K562 (cell line): ENCODE measurements around the gene ZNF582. TPM values are rescaled to one million over a fixed set of nuclear protein-coding genes. Genes with fewer than 3 reads are reported as not detected.
A peak's percentile ranks its signal among the peaks of the same experiment; 100 is the strongest.

Experiments used
- ATAC-seq: fragments of 200-7000 bp; cut with Tn5 transposase; 3 replicates; pipeline ENCODE4 v1.9.1; 2020; ENCODE audit warnings: moderate library complexity
- BruUV-seq: library from RNA; stranded (reverse); fragments of 400-500 nt; replicated peaks from 2 replicates; lab custom pipeline; 2021; lab: Mats Ljungman, UMichigan
- CTCF ChIA-PET: fragments of 300-600 bp; formaldehyde crosslinking; extraction: SDS; loops from one replicate; lab custom pipeline; 2021; ENCODE audit warnings: low intra/inter-chr PET ratio; lab: Yijun Ruan, JAX
- POLR2A ChIA-PET: fragments of 300-600, 350-650 bp; sonication (Branson Sonifier 250); formaldehyde crosslinking; extraction: SDS; loops from one replicate; lab custom pipeline; 2021; ENCODE audit warnings: antibody characterized with exemption, inconsistent platforms; lab: Yijun Ruan, JAX
- DNase-seq, 4 experiments: peaks; one replicate each; pipeline versions ENCODE4 v3.0.0 to v3.0.0-alpha.2; 2011 to 2018; ENCODE audit warnings: low spot score in 3 of 4, mixed read lengths in 3 of 4; ENCODE audit errors: extremely low read depth in 1 of 4
- FAIRE-seq: peaks from 2 replicates; lab custom pipeline; 2011; peaks lifted over from hg19 to GRCh38; lab: Jason Lieb, UNC
- H2AFZ ChIP-seq: 2 replicates; pipeline ENCODE4 v1.6.0; 2011; ENCODE audit warnings: low read depth, low read length, control low read depth, inconsistent platforms
- H3K27ac ChIP-seq: fragments of 200-600 bp; 3 replicates; pipeline ENCODE4 v1.8.0; 2011; ENCODE audit warnings: low read depth, mild to moderate bottlenecking, control low read depth, inconsistent platforms, low read length, moderate library complexity, mixed read lengths; ENCODE audit errors: extremely low read depth
- H3K27me3 ChIP-seq, 2 experiments: fragments of 300-600 bp in 1 of 2; 2 replicates in 1 of 2; 3 replicates in 1 of 2; pipeline versions ENCODE4 v1.6.0 to v1.8.0; 2011; ENCODE audit warnings: inconsistent platforms in 2 of 2, low read length in 2 of 2, mild to moderate bottlenecking in 1 of 2, mixed read lengths in 1 of 2, moderate library complexity in 1 of 2; ENCODE audit not compliant: control insufficient read depth in 2 of 2, insufficient read depth in 2 of 2
- H3K36me3 ChIP-seq: fragments of 300-600 bp; 3 replicates; pipeline ENCODE4 v1.8.0; 2011; ENCODE audit warnings: mild to moderate bottlenecking, low read length, inconsistent platforms; ENCODE audit not compliant: control insufficient read depth, insufficient read depth
- H3K4me1 ChIP-seq, 2 experiments: fragments of 200-600 bp in 1 of 2; replicated peaks in 1 of 2; 2 replicates in 1 of 2; 3 replicates in 1 of 2; pipeline versions ENCODE4 v1.5.1 to v1.8.0; 2011; ENCODE audit warnings: inconsistent platforms in 2 of 2, low read length in 2 of 2, mild to moderate bottlenecking in 1 of 2, mixed read lengths in 1 of 2, moderate library complexity in 1 of 2; ENCODE audit not compliant: control insufficient read depth in 2 of 2, insufficient read depth in 2 of 2
- H3K4me2 ChIP-seq: 2 replicates; pipeline ENCODE4 v1.6.1; 2011; ENCODE audit warnings: low read length, control low read depth, inconsistent platforms, mixed read lengths; ENCODE audit not compliant: insufficient read depth
- H3K4me3 ChIP-seq: fragments of 200-600 bp; sonication (generic), shearing (Covaris generic); 2 replicates; pipeline ENCODE4 v1.5.1; 2016; ENCODE audit warnings: control low read depth, inconsistent platforms
- H3K79me2 ChIP-seq: fragments of 200-600 bp; 3 replicates; pipeline ENCODE4 v1.8.0; 2011; ENCODE audit warnings: low read length, inconsistent platforms; ENCODE audit not compliant: control insufficient read depth, insufficient read depth
- H3K9ac ChIP-seq, 2 experiments: 2 replicates each; pipeline versions ENCODE4 v1.6.0 to v1.6.1; 2011; ENCODE audit warnings: low read depth in 2 of 2, low read length in 2 of 2, control low read depth in 1 of 2, inconsistent platforms in 1 of 2, mild to moderate bottlenecking in 1 of 2, mixed read lengths in 1 of 2; ENCODE audit not compliant: insufficient read depth in 1 of 2
- H3K9me1 ChIP-seq: one replicate; pipeline ENCODE4 v1.6.0; 2011; ENCODE audit warnings: inconsistent platforms, mild to moderate bottlenecking, low read length, moderate library complexity; ENCODE audit not compliant: control insufficient read depth, insufficient read depth
- H3K9me3 ChIP-seq: replicated peaks from 2 replicates; pipeline ENCODE4 v1.5.1; 2011; ENCODE audit warnings: low read depth, low read length, inconsistent platforms; ENCODE audit not compliant: control insufficient read depth, insufficient read depth
- H4K20me1 ChIP-seq: replicated peaks from 2 replicates; pipeline ENCODE4 v1.6.1; 2011; ENCODE audit warnings: low read length, inconsistent platforms, mixed read lengths; ENCODE audit not compliant: control insufficient read depth, insufficient read depth
- ADNP ChIP-seq: fragments of 200-800 bp; sonication (Bioruptor generic); IDR thresholded peaks from 2 replicates; pipeline ENCODE4 v1.6.1; 2016; ENCODE audit warnings: missing genetic modification characterization, missing compliant biosample characterization
- BRCA1 ChIP-seq, 2 experiments: fragments of 450-650 bp in 1 of 2; sonication (generic) in 1 of 2; formaldehyde crosslinking in 1 of 2; IDR thresholded peaks; 2 replicates each; pipeline versions ENCODE4 v1.5.0 to v1.6.1; 2017 to 2020; ENCODE audit warnings: mild to moderate bottlenecking in 1 of 2, missing genetic modification reagents in 1 of 2
- CBFA2T3 ChIP-seq: fragments of 450-650 bp; IDR thresholded peaks from 2 replicates; pipeline ENCODE4 v1.6.1; 2017
- CC2D1A ChIP-seq: fragments of 450-650 bp; IDR thresholded peaks from 2 replicates; pipeline ENCODE4 v1.6.1; 2017; ENCODE audit warnings: mild to moderate bottlenecking
- KLF16 ChIP-seq: IDR thresholded peaks from 2 replicates; pipeline ENCODE4 v1.6.1; 2016; ENCODE audit warnings: antibody characterized with exemption
- PATZ1 ChIP-seq: fragments of 250-450 bp; sonication (Bioruptor Pico); IDR thresholded peaks from 2 replicates; pipeline ENCODE4 v1.5.0; 2020; ENCODE audit warnings: mild to moderate bottlenecking, borderline replicate concordance
- RAD21 ChIP-seq, 2 experiments: fragments of 250-450 bp in 1 of 2; fragments of 450-650 bp in 1 of 2; sonication (Bioruptor Pico) in 1 of 2; formaldehyde crosslinking in 1 of 2; IDR thresholded peaks in 1 of 2; conservative IDR thresholded peaks in 1 of 2; 2 replicates each; pipeline versions ENCODE4 v1.4.0 to v1.8.0; 2020 to 2022; ENCODE audit warnings: mild to moderate bottlenecking in 2 of 2, moderate library complexity in 1 of 2
- ZEB2 ChIP-seq: fragments of 450-650 bp; IDR thresholded peaks from 2 replicates; pipeline ENCODE4 v1.6.1; 2016
- WGBS: fragments of 100-300 bp; shearing (Covaris generic); methylation state at CpG from one replicate; pipeline ENCODE4 v1.1.6; 2016; ENCODE audit warnings: low coverage, mixed read lengths; ENCODE audit not compliant: insufficient coverage; ENCODE audit errors: missing lambda C conversion rate; 5-methylcytosine and 5-hydroxymethylcytosine counted together
- in situ Hi-C: fragments of 300-500 bp; cut with MboI; formaldehyde crosslinking; loops from 4 replicates; pipeline ENCODE4 v1.15.0; 2018; ENCODE audit warnings: inconsistent platforms, mixed read lengths
- intact Hi-C: fragments of 100-400 bp; cut with micrococcal nuclease; formaldehyde crosslinking; loops from 2 replicates; pipeline ENCODE4 v1.14.2; 2022
- polyA plus RNA-seq, 8 experiments: library from polyadenylated mRNA; depleted of rRNA in 4 of 8; stranded (reverse) in 5 of 8; unstranded in 3 of 8; fragments of >200 nt; fragmentation: Nextera tagmentation in 2 of 8; fragmentation: Illumina TruSeq in 1 of 8; extraction: Ambion mirVana in 2 of 8; extraction: Trizol in 1 of 8; gene quantifications; 2 replicates each; pipeline versions ENCODE4 v1.2.1 to v1.2.3, GENCODE V29; 2011 to 2014; ENCODE audit warnings: inconsistent platforms in 1 of 8, missing spikeins in 1 of 8
- total RNA-seq, 7 experiments: library from RNA; depleted of rRNA in 6 of 7; stranded (reverse); fragments of >200 nt in 6 of 7; fragmentation: Illumina TruSeq in 2 of 7; extraction: Trizol in 2 of 7; gene quantifications; 2 replicates each; pipeline versions ENCODE4 v1.2.1 to v1.2.3, GENCODE V29; 2011 to 2021; ENCODE audit warnings: low replicate concordance in 1 of 7
- TF ChIP-seq, protein P1 (sequence below): fragments of 450-650 bp; IDR thresholded peaks from 2 replicates; pipeline ENCODE4 v1.6.1; 2016; ENCODE audit warnings: mild to moderate bottlenecking
- TF ChIP-seq, protein P2 (sequence below): fragments of 250-450 bp; sonication (Bioruptor Pico); IDR thresholded peaks from 2 replicates; pipeline ENCODE4 v1.8.0; 2022; ENCODE audit warnings: inconsistent platforms
- TF ChIP-seq, protein P3 (sequence below): fragments of 250-450 bp; sonication (Bioruptor Pico); IDR thresholded peaks from 2 replicates; pipeline ENCODE4 v1.4.0; 2020; ENCODE audit warnings: mild to moderate bottlenecking

The ZNF582 gene
- total and polyA plus RNA-seq, 9 of the 15 experiments (the other 6 are each of a cell fraction or from before 2014, with no cell fraction given) = 0.72 to 3.3 (median 1.6) TPM

DNA sequence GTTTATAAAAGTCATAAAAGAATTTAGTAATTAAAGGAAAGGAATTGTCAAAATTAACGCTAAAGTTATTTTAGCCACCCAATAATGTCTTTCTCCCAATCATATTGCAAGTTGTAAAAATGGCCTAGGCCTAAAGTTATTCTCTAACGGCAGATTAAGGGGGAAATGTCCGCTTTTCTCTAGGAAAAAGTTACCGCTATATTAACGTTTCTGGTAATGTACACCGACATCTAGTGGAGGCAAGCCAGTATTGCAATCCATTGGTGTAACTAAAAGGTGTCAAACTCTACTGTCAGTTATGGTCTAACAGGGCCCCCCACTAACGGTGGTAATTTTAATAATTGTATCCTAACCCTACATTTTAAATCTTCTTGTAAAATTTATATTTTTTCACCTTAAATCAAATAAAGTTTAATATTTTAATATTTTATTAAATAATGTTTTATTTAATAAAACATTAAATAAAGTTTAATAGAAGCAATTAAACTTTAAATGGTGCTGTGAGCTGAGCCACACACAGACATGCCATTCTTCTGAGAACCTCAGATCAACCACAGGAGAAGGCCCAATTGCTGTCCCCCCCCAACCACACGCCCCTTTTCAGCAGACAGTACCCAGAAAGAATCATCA, 42.8 kb downstream of the ZNF582 start:
- no TSS peak for BruUV-seq
- H4K20me1 ChIP-seq = no peaks in the 10 kb centered on the region
- peak; percentile 80 for FAIRE-seq
- in situ Hi-C loops (no loop called here), intact Hi-C loops (loop anchor here (1.0 to 5.0 kb wide), 3 partner anchors 38 to 273 kb away; partner anchors contain the start of gene ZSCAN5A)
- peaks cover 5% of the 10 kb centered on the region; the same call in 1 of the 2 replicates for H3K9me3 ChIP-seq
- no peak overlapping the region for H3K4me2 ChIP-seq
- no peak overlapping the region for H3K27ac ChIP-seq
- H2AFZ ChIP-seq = peak overlapping the region; percentile 60; the same call in 1 of the 2 replicates
- no peaks in the 10 kb centered on the region for H3K9me1 ChIP-seq
- H3K36me3 ChIP-seq = no peaks in the 10 kb centered on the region
- no peak overlapping the region for H3K4me3 ChIP-seq
- no peaks in the 10 kb centered on the region for H3K27me3 ChIP-seq
- peak; percentile 33 to 76 (median 52) for DNase-seq
- no peaks in the 10 kb centered on the region for H3K79me2 ChIP-seq
- 14% methylated on average over 8 of the region's 8 CpGs for WGBS
- H3K9ac ChIP-seq = no peak overlapping the region
- peaks cover 12 to 23% of the 10 kb centered on the region in 2 experiments for H3K4me1 ChIP-seq
- CTCF ChIA-PET = interaction anchor here (0.7 to 1.6 kb wide), 3 partner anchors 90 to 284 kb away, joined by 4 to 20 read pairs (median 8); no protein-coding TSS in a partner anchor
- peak; percentile 63 for ATAC-seq
- POLR2A ChIA-PET = interaction anchor here (1.2 kb wide), 1 partner anchor 15 kb away, joined by 4 read pairs; no protein-coding TSS in a partner anchor
- TF ChIP-seq ZEB2 (no peak), CC2D1A (peak; percentile 81), PATZ1 (CRISPR knock-in tag) (no peak), BRCA1 (IDR thresholded peaks at IDR 0.05) (no peak), BRCA1 (CRISPR knock-in tag; IDR thresholded peaks at IDR 0.05) (no peak), CBFA2T3 (no peak), RAD21 (CRISPR knock-in tag; conservative IDR thresholded peaks at IDR 0.05 in 1 of 2, IDR thresholded peaks at IDR 0.05 in 1 of 2) (peak; percentile 66 to 82), ADNP (tag) (peak; percentile 31; the same call in 1 of the 2 replicates), KLF16 (peak; percentile 8; the same call in 1 of the 2 replicates)
- TF ChIP-seq, protein P1, sequence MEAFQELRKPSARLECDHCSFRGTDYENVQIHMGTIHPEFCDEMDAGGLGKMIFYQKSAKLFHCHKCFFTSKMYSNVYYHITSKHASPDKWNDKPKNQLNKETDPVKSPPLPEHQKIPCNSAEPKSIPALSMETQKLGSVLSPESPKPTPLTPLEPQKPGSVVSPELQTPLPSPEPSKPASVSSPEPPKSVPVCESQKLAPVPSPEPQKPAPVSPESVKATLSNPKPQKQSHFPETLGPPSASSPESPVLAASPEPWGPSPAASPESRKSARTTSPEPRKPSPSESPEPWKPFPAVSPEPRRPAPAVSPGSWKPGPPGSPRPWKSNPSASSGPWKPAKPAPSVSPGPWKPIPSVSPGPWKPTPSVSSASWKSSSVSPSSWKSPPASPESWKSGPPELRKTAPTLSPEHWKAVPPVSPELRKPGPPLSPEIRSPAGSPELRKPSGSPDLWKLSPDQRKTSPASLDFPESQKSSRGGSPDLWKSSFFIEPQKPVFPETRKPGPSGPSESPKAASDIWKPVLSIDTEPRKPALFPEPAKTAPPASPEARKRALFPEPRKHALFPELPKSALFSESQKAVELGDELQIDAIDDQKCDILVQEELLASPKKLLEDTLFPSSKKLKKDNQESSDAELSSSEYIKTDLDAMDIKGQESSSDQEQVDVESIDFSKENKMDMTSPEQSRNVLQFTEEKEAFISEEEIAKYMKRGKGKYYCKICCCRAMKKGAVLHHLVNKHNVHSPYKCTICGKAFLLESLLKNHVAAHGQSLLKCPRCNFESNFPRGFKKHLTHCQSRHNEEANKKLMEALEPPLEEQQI = peak; percentile 91
- TF ChIP-seq, protein P2, sequence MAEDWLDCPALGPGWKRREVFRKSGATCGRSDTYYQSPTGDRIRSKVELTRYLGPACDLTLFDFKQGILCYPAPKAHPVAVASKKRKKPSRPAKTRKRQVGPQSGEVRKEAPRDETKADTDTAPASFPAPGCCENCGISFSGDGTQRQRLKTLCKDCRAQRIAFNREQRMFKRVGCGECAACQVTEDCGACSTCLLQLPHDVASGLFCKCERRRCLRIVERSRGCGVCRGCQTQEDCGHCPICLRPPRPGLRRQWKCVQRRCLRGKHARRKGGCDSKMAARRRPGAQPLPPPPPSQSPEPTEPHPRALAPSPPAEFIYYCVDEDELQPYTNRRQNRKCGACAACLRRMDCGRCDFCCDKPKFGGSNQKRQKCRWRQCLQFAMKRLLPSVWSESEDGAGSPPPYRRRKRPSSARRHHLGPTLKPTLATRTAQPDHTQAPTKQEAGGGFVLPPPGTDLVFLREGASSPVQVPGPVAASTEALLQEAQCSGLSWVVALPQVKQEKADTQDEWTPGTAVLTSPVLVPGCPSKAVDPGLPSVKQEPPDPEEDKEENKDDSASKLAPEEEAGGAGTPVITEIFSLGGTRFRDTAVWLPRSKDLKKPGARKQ = 0 out of 2 replicates have a peak, but pooled peaks have one; percentile 65
- TF ChIP-seq, protein P3, sequence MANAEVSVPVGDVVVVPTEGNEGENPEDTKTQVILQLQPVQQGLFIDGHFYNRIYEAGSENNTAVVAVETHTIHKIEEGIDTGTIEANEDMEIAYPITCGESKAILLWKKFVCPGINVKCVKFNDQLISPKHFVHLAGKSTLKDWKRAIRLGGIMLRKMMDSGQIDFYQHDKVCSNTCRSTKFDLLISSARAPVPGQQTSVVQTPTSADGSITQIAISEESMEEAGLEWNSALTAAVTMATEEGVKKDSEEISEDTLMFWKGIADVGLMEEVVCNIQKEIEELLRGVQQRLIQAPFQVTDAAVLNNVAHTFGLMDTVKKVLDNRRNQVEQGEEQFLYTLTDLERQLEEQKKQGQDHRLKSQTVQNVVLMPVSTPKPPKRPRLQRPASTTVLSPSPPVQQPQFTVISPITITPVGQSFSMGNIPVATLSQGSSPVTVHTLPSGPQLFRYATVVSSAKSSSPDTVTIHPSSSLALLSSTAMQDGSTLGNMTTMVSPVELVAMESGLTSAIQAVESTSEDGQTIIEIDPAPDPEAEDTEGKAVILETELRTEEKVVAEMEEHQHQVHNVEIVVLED (CRISPR knock-in tag) = no peak
